ENCODE measurements around the gene RPTOR.

Gene RPTOR

GRCh38 chr17:80850109-80850508, 305.5 kb downstream of the RPTOR start:
- no peak for TF ChIP-seq CTCF (IDR thresholded peaks at IDR 0.05; ENCODE audit: control insufficient read depth, extremely low read depth, insufficient read depth)

GRCh38 chr17:80850817-80851216, 306.2 kb downstream of the RPTOR start:
- no peak for TF ChIP-seq CTCF (IDR thresholded peaks at IDR 0.05; ENCODE audit: control insufficient read depth, extremely low read depth, insufficient read depth)
- H3K4me3 ChIP-seq (ENCODE audit: low read depth, low read length): no peak overlapping the region
- no peak for DNase-seq (ENCODE audit: low read depth)

More at GRCh38 chr17:80850109-80850508, 305.5 kb downstream of the RPTOR start:
- DNase-seq (ENCODE audit: low read depth): no peak
- H3K4me3 ChIP-seq (ENCODE audit: low read depth, low read length): no peak overlapping the region

GRCh38 chr17:80851277-80851925, 306.8 kb downstream of the RPTOR start:
- H3K4me3 ChIP-seq (ENCODE audit: low read depth, low read length): no peak overlapping the region
- DNase-seq (ENCODE audit: low read depth): no peak
- no peak for TF ChIP-seq CTCF (IDR thresholded peaks at IDR 0.05; ENCODE audit: control insufficient read depth, extremely low read depth, insufficient read depth)

- no peak for DNase-seq (ENCODE audit: low read depth)
- no peak overlapping the region for H3K4me3 ChIP-seq (ENCODE audit: low read depth, low read length)
- TF ChIP-seq CTCF (IDR thresholded peaks at IDR 0.05; ENCODE audit: control insufficient read depth, extremely low read depth, insufficient read depth): no peak
Observed at GRCh38 chr17:80852476-80853015, 307.9 kb downstream of the RPTOR start.

- TF ChIP-seq CTCF (IDR thresholded peaks at IDR 0.05; ENCODE audit: control insufficient read depth, extremely low read depth, insufficient read depth): no peak
- H3K4me3 ChIP-seq (ENCODE audit: low read depth, low read length): no peak overlapping the region
- no peak for DNase-seq (ENCODE audit: low read depth)
Observed at GRCh38 chr17:80853076-80853475, 308.4 kb downstream of the RPTOR start.

GRCh38 chr17:80854220-80854619, 309.6 kb downstream of the RPTOR start:
- no peak for DNase-seq (ENCODE audit: low read depth)
- TF ChIP-seq CTCF (IDR thresholded peaks at IDR 0.05; ENCODE audit: control insufficient read depth, extremely low read depth, insufficient read depth): no peak
- no peak overlapping the region for H3K4me3 ChIP-seq (ENCODE audit: low read depth, low read length)

All from LNCaP clone FGC (cell line).